ENCODE measurements around the gene SLC34A3.
A peak's percentile ranks its signal among the peaks of the same experiment; 100 is the strongest.

Gene SLC34A3

DNA sequence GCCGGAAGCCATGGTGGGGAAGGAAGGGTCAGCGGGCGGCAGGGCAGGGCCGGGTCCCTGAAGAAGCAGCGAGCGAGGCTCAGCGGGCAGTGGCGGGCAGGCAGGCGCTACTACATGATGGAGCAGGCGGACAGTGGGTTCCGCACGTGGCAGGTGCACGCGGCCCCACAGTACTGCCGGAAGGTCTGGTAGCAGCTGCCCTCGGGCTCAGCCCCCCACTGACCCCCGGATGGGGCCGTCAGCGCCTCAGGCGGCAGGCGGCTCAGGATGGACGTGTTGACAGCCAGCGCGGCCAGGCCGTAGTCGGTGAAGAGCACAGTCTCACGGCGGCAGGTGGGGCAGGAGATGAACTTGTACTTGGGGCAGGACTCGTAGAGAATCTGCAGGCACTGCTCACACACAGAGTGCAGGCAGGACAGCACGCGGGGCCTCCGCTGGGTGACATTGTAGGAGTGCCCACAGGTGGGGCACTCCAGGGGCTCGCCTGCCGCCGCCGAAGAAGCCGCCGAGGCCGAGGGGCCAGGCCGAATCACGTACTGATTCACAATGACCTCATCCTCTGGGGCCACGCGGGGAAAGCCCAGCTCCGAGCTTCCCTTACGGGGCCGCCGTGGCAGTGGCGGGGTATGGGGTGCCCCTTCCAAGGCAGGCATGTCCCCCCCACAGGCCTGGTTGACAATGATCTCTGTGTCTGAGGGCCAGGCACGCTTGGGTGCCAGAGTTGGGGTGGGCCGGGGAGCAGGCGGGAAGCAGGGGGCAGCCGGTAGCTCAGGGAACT, 10.2 kb upstream of the SLC34A3 start:
- Histone ChIP-seq H3K9me3 (ENCODE audit: control insufficient read depth, low read depth, low read length) (no peaks in the 10 kb centered on the region), H3K4me1 (ENCODE audit: control insufficient read depth, low read depth, low read length) (no peaks in the 10 kb centered on the region), H3K9ac (ENCODE audit: low read length) (no peak overlapping the region), H3K4me3 (ENCODE audit: low read length) (no peak overlapping the region), H3K27ac (ENCODE audit: low read length) (no peak overlapping the region), H3K36me3 (ENCODE audit: control insufficient read depth, low read depth, low read length) (no peaks in the 10 kb centered on the region), H3K27me3 (ENCODE audit: control insufficient read depth, insufficient read depth, low read length) (peaks cover 8% of the 10 kb centered on the region)

DNA sequence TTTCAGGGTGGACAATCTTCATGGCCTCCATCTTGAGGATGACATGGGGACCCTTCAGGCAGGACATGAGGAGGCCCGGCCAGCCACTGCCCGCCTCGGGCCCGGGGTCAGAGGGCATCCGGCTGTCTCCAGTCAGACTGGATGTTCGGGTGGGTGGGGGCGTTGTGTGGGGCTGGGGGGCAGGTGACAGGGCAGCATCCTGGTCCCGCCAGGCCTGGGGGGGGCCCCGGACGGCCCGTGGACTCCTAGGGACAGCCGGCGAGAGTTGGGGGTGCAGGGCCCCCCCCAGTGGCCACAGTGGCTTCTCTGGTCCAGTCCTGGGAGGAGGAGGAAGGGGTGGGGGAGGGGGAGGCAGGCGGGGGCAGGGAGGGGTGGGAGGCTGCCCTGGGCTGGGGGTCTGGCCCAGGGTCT, 9.6 kb upstream of the SLC34A3 start:
- Histone ChIP-seq H3K9me3 (ENCODE audit: control insufficient read depth, low read depth, low read length) (no peaks in the 10 kb centered on the region), H3K27ac (ENCODE audit: low read length) (no peak overlapping the region), H3K36me3 (ENCODE audit: control insufficient read depth, low read depth, low read length) (no peaks in the 10 kb centered on the region), H3K27me3 (ENCODE audit: control insufficient read depth, insufficient read depth, low read length) (peaks cover 8% of the 10 kb centered on the region), H3K9ac (ENCODE audit: low read length) (no peak overlapping the region), H3K4me3 (ENCODE audit: low read length) (no peak overlapping the region), H3K4me1 (ENCODE audit: control insufficient read depth, low read depth, low read length) (no peaks in the 10 kb centered on the region)

DNA sequence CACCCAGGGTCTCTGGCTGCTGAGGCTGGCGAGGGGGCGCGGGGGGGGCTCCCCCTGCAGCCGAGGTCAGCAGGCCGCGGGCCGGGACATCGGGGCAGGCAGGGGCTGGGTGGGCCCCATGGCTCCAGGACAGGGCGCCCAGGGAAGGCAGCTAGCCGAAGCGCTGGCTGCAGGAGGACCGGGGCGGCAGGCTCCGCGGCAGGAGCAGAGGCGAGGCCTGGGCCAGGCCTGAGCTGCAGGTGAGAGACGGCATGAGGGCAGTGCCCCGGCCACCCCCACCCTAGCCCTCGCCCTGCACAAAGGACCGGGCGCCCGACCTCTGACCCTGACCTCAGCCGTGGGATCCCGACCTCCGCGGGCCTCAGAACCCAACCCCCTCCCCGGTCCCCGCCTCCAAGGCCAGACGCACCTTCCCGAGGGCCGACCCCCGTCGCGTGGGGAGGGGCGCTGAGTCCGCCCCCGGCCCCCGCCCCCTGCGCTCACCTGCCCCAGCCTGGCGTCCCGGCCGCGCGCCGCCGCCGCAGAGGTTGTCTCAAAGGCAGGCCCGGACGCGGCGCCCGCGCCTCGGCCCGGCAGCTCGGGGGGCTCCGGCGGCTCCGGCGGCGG, 9.1 kb upstream of the SLC34A3 start:
- peaks cover 8% of the 10 kb centered on the region for H3K27me3 ChIP-seq (ENCODE audit: control insufficient read depth, insufficient read depth, low read length)
- H3K9ac ChIP-seq (ENCODE audit: low read length) = no peak overlapping the region
- no peaks in the 10 kb centered on the region for H3K9me3 ChIP-seq (ENCODE audit: control insufficient read depth, low read depth, low read length)
- H3K36me3 ChIP-seq (ENCODE audit: control insufficient read depth, low read depth, low read length) = no peaks in the 10 kb centered on the region
- H3K27ac ChIP-seq (ENCODE audit: low read length) = no peak overlapping the region
- peak overlapping the region; percentile 42 for H3K4me3 ChIP-seq (ENCODE audit: low read length)
- H3K4me1 ChIP-seq (ENCODE audit: control insufficient read depth, low read depth, low read length) = no peaks in the 10 kb centered on the region

DNA sequence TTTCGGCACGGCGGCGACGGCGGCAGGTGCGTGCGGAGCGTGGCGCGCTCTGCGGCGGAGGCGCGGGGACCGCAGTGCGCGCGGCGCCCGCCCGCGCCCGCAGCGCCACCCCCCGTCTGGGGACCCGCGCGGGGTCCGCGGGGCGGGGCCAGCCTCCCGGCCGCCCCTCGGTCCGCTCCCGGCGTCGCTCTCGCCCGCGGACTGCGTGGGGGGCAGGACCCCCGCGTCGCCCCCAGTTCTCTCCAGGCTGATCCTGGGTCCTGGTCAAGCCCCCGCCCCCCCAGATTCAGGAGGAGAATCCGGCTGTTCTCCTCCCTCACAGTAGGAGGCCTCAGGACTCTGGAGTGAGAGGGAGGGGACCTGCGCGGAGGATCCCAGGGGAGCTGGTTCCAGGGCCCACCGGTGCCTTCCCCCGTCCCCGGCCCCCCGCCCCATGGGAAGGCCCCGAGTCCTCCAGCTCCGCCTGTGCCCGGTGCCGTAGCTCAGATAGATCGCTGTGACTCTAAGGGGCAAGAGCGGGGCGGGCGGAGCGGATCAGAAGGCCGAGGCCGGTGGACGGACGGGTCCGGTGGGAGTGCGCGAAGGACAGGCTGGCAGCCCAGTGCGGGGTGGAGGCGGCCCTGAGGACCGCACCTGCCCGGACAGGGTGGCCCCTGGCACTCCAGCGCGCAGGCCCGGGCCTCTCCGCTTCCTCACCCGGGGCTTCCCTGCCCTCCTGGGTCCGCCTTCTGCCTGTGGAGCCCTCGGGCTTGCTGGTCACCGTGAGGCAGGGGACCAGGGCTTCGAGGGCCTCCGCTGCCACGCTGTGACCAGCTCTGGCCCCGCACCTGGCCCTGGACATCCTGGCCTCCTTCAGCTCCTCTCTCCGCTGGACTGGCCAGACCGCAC, 8.3 kb upstream of the SLC34A3 start, which contains the start of gene RNF208:
TSS of gene RNF208 (minus strand) at position 51 of the 888 bp plus-strand sequence. CDS start 1,028 bp downstream, outside the sequence.
- H3K4me3 ChIP-seq (ENCODE audit: low read length) = peak within 1 kb of the TSS; percentile 75
- no peak within 1 kb of the TSS for H3K9ac ChIP-seq (ENCODE audit: low read length)
- H3K9me3 ChIP-seq (ENCODE audit: control insufficient read depth, low read depth, low read length) = no peaks in the 10 kb centered on the region
- H3K27me3 ChIP-seq (ENCODE audit: control insufficient read depth, insufficient read depth, low read length) = peaks cover 8% of the 10 kb centered on the region
- no peaks in the 10 kb centered on the region for H3K4me1 ChIP-seq (ENCODE audit: control insufficient read depth, low read depth, low read length)
- no peak within 1 kb of the TSS for H3K27ac ChIP-seq (ENCODE audit: low read length)
- no peaks in the 10 kb centered on the region for H3K36me3 ChIP-seq (ENCODE audit: control insufficient read depth, low read depth, low read length)

DNA sequence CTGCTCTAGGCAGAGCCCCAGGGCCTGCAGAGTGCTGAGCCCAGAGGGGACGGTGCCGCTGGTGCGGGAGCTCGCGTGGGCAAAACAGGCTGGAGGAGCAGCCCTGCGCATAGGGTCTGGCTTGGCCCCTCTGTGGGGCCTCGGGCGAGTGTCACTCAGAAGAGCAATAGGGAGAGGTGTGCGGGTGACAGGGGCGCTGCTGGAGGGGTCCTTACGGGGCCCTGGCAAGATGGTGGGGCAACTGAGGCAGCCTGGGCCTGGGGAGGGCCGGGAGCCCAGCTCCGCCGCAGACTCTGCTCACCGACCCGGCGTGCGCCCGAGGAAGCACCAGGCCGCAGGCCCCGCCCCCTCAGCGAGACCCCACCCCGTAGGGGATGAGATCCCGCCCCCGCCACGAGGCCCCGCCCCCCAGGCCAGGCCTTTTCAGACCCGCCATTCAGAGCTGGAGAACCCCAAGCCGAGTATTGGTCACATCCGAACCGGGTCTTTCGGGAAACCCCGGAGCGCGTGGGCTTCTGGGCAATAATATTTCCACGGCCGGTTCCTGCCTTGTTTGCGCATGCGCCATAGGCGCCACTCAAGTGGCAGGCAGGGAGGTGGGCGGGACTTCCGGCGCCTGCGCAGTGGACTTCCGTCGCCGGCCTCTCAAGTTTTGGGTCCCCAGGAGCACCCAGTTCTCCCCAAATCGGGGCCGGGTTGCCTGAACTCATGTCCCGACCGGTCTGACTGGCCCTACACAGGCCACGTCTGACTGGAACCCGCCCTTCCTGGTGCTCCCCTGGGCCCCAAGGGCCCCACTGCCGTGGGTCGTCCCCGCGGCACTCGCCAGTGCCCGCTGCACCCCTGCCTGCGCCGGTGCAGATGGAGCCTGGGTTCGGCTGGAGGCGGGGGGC, 7.4 kb upstream of the SLC34A3 start:
- no peaks in the 10 kb centered on the region for H3K9me3 ChIP-seq (ENCODE audit: control insufficient read depth, low read depth, low read length)
- peak overlapping the region; percentile 61 for H3K9ac ChIP-seq (ENCODE audit: low read length)
- H3K4me1 ChIP-seq (ENCODE audit: control insufficient read depth, low read depth, low read length) = no peaks in the 10 kb centered on the region
- H3K4me3 ChIP-seq (ENCODE audit: low read length) = peak overlapping the region; percentile 75
- H3K36me3 ChIP-seq (ENCODE audit: control insufficient read depth, low read depth, low read length) = no peaks in the 10 kb centered on the region
- H3K27ac ChIP-seq (ENCODE audit: low read length) = no peak overlapping the region
- peaks cover 8% of the 10 kb centered on the region for H3K27me3 ChIP-seq (ENCODE audit: control insufficient read depth, insufficient read depth, low read length)

DNA sequence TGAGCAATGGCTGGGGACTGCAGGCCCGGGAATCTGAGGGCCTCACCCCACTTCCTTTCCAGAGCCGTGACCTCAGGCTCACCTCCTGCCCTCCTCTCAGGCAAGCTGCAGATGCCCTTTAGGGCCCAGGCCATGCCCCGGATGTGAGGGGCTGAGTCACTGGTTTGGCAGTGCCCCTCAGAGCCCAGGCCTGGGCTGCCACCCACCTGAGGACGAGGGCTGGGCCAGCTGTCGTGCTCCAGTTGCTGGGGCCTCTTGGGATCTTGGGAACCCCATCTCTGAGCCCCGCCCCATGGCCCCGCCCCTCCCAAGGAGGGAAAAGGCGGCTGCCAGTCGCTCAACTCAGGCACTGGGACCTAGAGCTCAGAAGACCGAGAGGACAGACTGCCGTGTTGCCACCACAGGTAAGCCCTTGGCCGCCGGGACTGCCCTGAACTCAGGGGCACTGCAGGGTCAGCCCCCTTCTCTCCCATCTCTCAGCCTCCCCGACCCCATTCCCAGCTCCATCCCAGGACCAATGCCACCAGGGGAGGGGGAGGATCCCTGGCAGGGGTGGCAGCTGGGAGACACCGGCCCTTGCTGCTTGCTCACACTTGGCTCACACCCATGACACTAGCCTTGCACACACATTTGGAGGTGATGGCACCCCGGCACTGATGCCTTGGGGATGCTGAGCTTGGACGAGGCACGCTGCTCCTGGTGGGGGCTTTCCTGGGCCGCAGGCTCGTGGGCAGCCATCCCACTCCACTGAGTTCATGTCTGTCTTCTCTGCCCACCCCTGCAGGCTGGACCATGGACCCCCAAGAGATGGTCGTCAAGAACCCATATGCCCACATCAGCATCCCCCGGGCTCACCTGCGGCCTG, 5.6 kb upstream of the SLC34A3 start, which contains the start of gene CYSRT1:
TSS of gene CYSRT1 (plus strand) at position 345 of the 865 bp plus-strand sequence. CDS start at position 793, 448 bp downstream.
- H3K4me1 ChIP-seq (ENCODE audit: control insufficient read depth, low read depth, low read length) = no peaks in the 10 kb centered on the region
- peak within 1 kb of the TSS; percentile 61 for H3K9ac ChIP-seq (ENCODE audit: low read length)
- H3K9me3 ChIP-seq (ENCODE audit: control insufficient read depth, low read depth, low read length) = no peaks in the 10 kb centered on the region
- no peak within 1 kb of the TSS for H3K27ac ChIP-seq (ENCODE audit: low read length)
- H3K4me3 ChIP-seq (ENCODE audit: low read length) = peak within 1 kb of the TSS; percentile 75
- peaks cover 8% of the 10 kb centered on the region for H3K27me3 ChIP-seq (ENCODE audit: control insufficient read depth, insufficient read depth, low read length)
- no peaks in the 10 kb centered on the region for H3K36me3 ChIP-seq (ENCODE audit: control insufficient read depth, low read depth, low read length)

DNA sequence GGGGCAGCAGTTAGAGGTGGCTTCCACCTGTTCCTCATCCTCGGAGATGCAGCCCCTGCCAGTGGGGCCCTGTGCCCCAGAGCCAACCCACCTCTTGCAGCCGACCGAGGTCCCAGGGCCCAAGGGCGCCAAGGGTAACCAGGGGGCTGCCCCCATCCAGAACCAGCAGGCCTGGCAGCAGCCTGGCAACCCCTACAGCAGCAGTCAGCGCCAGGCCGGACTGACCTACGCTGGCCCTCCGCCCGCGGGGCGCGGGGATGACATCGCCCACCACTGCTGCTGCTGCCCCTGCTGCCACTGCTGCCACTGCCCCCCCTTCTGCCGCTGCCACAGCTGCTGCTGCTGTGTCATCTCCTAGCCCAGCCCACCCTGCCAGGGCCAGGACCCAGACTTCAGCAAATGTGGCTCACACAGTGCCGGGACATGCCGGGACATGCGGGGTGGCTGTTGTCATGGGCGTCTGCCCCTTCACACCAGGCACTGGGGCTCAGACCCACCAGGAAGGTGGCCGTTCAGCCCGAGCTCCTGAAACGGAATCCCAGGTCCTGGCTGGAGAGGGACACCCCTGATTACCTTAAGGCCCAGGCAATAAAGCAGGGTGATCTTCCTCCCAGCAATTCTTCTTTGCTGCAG, 4.9 kb upstream of the SLC34A3 start:
- Histone ChIP-seq H3K27me3 (ENCODE audit: control insufficient read depth, insufficient read depth, low read length) (peaks cover 8% of the 10 kb centered on the region), H3K4me1 (ENCODE audit: control insufficient read depth, low read depth, low read length) (no peaks in the 10 kb centered on the region), H3K27ac (ENCODE audit: low read length) (no peak overlapping the region), H3K9me3 (ENCODE audit: control insufficient read depth, low read depth, low read length) (no peaks in the 10 kb centered on the region), H3K9ac (ENCODE audit: low read length) (no peak overlapping the region), H3K4me3 (ENCODE audit: low read length) (no peak overlapping the region), H3K36me3 (ENCODE audit: control insufficient read depth, low read depth, low read length) (no peaks in the 10 kb centered on the region)

DNA sequence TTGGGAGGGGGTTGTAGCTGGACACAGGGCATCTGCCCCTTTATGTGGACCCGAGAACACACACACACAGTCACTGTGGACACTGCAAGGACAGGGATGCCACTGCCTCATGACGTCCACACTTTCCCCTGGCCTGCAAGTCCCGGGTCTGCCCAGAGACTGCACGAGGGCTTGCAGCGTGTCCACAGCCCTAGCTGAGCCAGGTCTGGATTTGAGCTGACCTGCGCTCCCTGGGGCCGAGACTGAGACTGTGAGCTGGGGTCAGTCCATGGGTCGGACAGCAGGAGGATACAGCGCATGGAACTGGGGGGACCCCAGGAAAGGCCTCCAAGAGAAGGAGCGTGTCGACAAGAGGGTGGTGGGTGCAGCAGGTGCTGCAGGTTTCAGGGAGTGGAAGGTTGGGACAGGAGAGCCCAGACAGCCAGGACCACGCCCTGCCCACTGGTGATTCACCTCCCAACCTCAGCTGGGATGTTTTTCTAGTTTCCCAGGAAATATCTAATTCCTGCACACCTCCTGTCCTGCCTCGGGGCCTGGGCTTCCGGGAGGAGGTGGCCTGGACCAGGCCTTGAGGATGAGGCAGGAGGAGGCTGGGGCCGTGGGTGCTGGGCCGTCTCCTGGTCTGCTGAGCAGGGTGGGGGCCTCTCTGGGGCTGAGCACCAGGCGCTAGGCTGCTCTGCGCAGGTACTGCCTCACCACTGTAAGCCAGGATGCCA, 4.2 kb upstream of the SLC34A3 start:
- no peaks in the 10 kb centered on the region for H3K4me1 ChIP-seq (ENCODE audit: control insufficient read depth, low read depth, low read length)
- no peak overlapping the region for H3K9ac ChIP-seq (ENCODE audit: low read length)
- peaks cover 8% of the 10 kb centered on the region for H3K27me3 ChIP-seq (ENCODE audit: control insufficient read depth, insufficient read depth, low read length)
- no peak overlapping the region for H3K27ac ChIP-seq (ENCODE audit: low read length)
- no peak overlapping the region for H3K4me3 ChIP-seq (ENCODE audit: low read length)
- no peaks in the 10 kb centered on the region for H3K9me3 ChIP-seq (ENCODE audit: control insufficient read depth, low read depth, low read length)
- H3K36me3 ChIP-seq (ENCODE audit: control insufficient read depth, low read depth, low read length) = no peaks in the 10 kb centered on the region

DNA sequence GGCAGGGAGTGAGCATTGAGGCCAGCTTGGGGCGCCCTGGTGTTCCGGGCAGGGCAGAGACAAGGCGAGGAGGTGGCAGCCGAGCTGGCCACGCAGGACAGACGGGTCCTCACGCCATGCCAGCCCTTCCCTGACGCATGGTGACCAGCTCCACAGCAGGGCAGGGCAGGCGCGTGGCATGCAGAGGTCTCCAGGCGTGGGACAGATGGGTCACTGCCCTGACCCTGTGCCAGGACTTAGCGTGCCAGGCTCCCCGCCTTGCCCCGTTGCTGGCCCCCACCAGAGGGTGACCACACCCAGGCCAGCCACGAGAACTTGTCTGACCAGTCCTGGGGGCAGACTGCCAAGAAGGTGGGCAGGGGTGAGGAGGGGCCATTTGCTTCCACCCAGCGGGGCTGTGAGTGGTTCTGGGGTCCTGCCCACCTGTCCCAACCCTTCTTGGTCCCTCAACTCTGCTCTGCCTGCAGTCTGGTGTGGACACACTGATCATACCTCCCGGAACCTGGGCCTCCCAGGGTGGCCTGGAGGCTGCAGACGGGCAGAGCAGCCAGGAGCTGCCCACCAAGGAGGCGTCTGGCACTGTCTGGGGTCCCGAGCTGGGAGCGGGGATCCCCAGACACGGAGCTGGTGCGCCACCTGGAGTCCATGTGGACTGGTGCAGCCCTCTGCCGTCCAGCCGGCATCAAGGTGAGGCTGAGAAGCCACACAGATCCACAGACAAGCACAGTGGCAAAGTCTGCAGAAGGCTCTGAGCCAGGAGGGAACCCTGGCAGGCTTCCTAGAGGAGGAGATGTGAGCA, 3.4 kb upstream of the SLC34A3 start, which contains the start of gene RNF224:
TSS of gene RNF224 (plus strand) at position 449 of the 799 bp plus-strand sequence. CDS start 834 bp downstream, outside the sequence.
- Histone ChIP-seq H3K4me3 (ENCODE audit: low read length) (no peak within 1 kb of the TSS), H3K9ac (ENCODE audit: low read length) (no peak within 1 kb of the TSS), H3K36me3 (ENCODE audit: control insufficient read depth, low read depth, low read length) (no peaks in the 10 kb centered on the region), H3K4me1 (ENCODE audit: control insufficient read depth, low read depth, low read length) (no peaks in the 10 kb centered on the region), H3K27ac (ENCODE audit: low read length) (no peak within 1 kb of the TSS), H3K9me3 (ENCODE audit: control insufficient read depth, low read depth, low read length) (no peaks in the 10 kb centered on the region), H3K27me3 (ENCODE audit: control insufficient read depth, insufficient read depth, low read length) (peaks cover 8% of the 10 kb centered on the region)
